Nucleus accumbens (tissue), 56 donors: ENCODE results near the gene GRIFIN.
"Not testable (repeated sequence)": the region's sequence is repeated elsewhere in the genome, so short reads cannot be mapped to it uniquely, and the experiment has no call there.

ENCODE experiments used
- DNase-seq, 56 donors: peaks; one replicate each; lab custom pipeline; 2025; lab: John Stamatoyannopoulos, UW

Gene GRIFIN

DNA sequence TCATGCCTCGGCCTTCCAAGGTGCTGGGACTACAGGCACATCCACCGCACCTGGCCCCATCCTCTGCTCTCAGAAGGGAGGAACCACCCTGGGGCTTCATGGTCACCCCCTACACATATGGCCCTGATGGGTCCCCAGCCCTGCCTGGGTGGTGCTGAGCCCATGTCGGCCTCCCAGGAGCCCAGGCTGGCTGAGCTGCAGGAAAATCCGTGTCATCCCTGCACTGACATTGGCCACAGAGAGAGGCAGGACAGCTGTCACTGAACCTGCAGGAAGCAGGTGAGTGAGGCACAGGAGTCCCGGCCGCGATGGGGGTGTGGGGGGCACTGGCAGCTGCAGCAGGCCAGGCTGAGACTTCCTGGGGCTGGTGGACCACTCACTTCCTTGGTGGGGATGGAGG lies 8.0 kb downstream of the GRIFIN start:
- DNase-seq = no peak

GRCh38 chr7:2466675-2467074 lies 9.5 kb downstream of the GRIFIN start:
- no peak for DNase-seq

- peak in 28 of 56 donors; percentile 11 to 73 (median 42) for DNase-seq
These were observed 10.3 kb downstream of the GRIFIN start for GRCh38 chr7:2465928-2466327.

DNA sequence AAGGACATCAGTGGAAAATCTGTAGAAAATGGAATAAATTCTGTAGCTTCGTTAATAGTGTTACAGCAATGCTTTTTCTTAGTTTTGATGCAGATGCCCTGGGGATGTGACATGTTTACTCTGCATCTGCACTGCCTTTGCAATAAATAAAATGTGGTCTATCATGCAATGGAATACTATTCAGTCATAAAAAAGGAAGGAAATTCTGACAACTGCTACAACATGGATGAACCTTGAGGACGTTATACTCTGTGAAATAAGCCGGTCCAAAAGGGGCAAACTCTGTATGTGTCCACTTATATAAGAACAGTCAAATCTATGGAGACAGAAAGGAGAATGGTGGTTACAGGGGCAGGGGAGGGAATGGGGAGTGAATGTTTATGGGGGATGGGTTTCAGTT lies 13.5 kb downstream of the GRIFIN start:
- no peak for DNase-seq

- no peak for DNase-seq
These were observed 14.8 kb downstream of the GRIFIN start for GRCh38 chr7:2461268-2462026.

- DNase-seq = peak in 52 of 56 donors; percentile 24 to 87 (median 70)
These were observed 15.6 kb downstream of the GRIFIN start for GRCh38 chr7:2460641-2461040.

- DNase-seq = peak in 53 of 56 donors; percentile 25 to 89 (median 74)
These were observed 16.0 kb downstream of the GRIFIN start for GRCh38 chr7:2460188-2460587.

GRCh38 chr7:2459674-2460073 lies 16.5 kb downstream of the GRIFIN start:
- DNase-seq = peak in 2 of 56 donors; percentile 55 to 61

- DNase-seq = not testable (repeated sequence)
These were observed 22.3 kb downstream of the GRIFIN start for GRCh38 chr7:2453849-2454248.

GRCh38 chr7:2452643-2453270 lies 23.4 kb downstream of the GRIFIN start:
- DNase-seq = no peak

GRCh38 chr7:2452074-2452507 lies 24.1 kb downstream of the GRIFIN start:
- DNase-seq = peak in 2 of 56 donors; percentile 16 to 38

GRCh38 chr7:2451171-2452073 lies 24.8 kb downstream of the GRIFIN start:
- DNase-seq = peak in 52 of 56 donors; percentile 20 to 86 (median 58)

GRCh38 chr7:2450198-2451107 lies 25.7 kb downstream of the GRIFIN start:
- DNase-seq = no peak

GRCh38 chr7:2446676-2447075 lies 29.5 kb downstream of the GRIFIN start:
- DNase-seq = no peak

- DNase-seq = peak in 31 of 56 donors; percentile 6 to 67 (median 40)
These were observed 30.2 kb downstream of the GRIFIN start for GRCh38 chr7:2445898-2446555.

DNA sequence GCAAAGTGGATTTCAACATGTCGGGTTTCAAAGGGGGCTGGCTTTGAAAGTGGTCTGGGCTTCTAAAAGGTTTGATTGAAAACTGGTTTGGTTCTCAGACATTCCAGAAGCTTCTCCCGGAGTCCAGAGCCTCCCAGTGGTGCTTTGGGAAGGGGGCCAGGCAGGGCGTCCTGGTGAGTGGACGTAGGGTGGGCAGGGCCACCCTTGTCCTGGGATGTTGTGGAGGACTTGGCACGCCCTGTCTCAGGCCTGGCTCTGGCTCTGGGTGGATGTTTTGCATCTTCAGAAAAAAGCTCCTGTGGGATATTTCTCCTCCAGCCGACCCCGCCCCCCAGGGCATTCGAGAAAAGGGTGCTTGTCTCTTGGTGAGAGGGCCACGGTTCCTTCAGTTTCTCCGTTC lies 31.2 kb downstream of the GRIFIN start:
- DNase-seq = peak in 11 of 56 donors; percentile 7 to 57 (median 22)

DNA sequence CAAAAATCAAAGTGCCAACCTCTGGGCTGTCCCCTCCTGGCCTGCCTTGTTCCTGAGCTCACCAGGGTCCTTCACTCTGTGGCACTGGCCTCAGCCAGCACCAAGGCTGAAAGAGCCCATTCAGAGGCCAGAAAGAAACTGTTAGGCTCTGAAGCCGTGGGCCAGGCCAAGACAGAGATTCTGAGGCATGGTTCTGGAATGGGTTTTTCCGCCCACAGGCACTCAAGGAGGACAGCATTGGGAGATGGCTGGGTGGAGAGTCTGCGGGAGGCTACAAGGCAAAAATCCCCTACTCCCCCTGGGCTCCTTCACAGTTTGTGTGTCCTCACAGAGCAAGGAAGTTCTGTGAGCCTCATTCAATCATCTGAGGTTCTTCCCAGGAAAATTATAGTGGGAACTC lies 31.7 kb downstream of the GRIFIN start:
- DNase-seq = peak in 17 of 56 donors; percentile 7 to 43 (median 25)

GRCh38 chr7:2443491-2443890 lies 32.7 kb downstream of the GRIFIN start:
- no peak for DNase-seq

GRCh38 chr7:2441430-2442058 lies 34.7 kb downstream of the GRIFIN start:
- DNase-seq = no peak
